ENCODE results near the gene IGFBP2. TPM values are rescaled to one million over a fixed set of nuclear protein-coding genes. Genes with fewer than 3 reads are reported as not detected.

The IGFBP2 gene
- total and polyA plus RNA-seq, 2 donors (not counting 1 experiment from before 2014, with no cell fraction given) = not detected

GRCh38 chr2:216634370-216635148 is 1.3 kb downstream of the IGFBP2 start:
- Mint-ChIP-seq H3K4me1 (peaks cover 28% of the 10 kb centered on the region), H3K27me3 (peaks cover 71% of the 10 kb centered on the region), H3K9me3 (ENCODE audit: insufficient read depth) (no peaks in the 10 kb centered on the region), H3K27ac (no peak overlapping the region), H3K4me3 (peak overlapping the region; percentile 74)
- no peak for DNase-seq
- no peak overlapping the region for H3K27ac ChIP-seq (ENCODE audit: low read length in 2 of 2)
- H3K4me1 ChIP-seq (ENCODE audit: control insufficient read depth in 2 of 2, insufficient read depth in 2 of 2, low read length in 2 of 2) = peaks cover 14 to 17% of the 10 kb centered on the region in 2 donors
- WGBS (ENCODE audit: insufficient coverage) = 7% methylated on average over 12 of the region's 23 CpGs
- H2AFZ ChIP-seq (ENCODE audit: insufficient read depth, low read depth, low read length, poor library complexity, severe bottlenecking) = no peak overlapping the region
- no peak overlapping the region for H3K9ac ChIP-seq (ENCODE audit: low read length)
- no peak overlapping the region for H3K4me3 ChIP-seq (ENCODE audit: control extremely low read depth in 1 of 5, extremely low read depth in 1 of 5, insufficient read depth in 1 of 5, low read depth in 2 of 5, low read length in 4 of 5)
- H4K20me1 ChIP-seq (ENCODE audit: control insufficient read depth, insufficient read depth, low read length, poor library complexity, severe bottlenecking) = no peaks in the 10 kb centered on the region
- peaks cover 0 to 54% (median 26%) of the 10 kb centered on the region in 4 experiments for H3K27me3 ChIP-seq (replicated peaks in 1 of 4; ENCODE audit: control extremely low read depth in 1 of 4, control insufficient read depth in 3 of 4, insufficient read depth in 4 of 4, low read length in 3 of 4)
- H3K9me3 ChIP-seq (ENCODE audit: control extremely low read depth in 1 of 3, control insufficient read depth in 2 of 3, insufficient read depth in 1 of 3, low read length in 2 of 3) = peaks cover 0 to 3% (median 0%) of the 10 kb centered on the region in 3 donors
- ATAC-seq (ENCODE audit: low read depth) = no peak
- intact Hi-C loops (cut with micrococcal nuclease) = no loop called here
- TF ChIP-seq, protein P1, sequence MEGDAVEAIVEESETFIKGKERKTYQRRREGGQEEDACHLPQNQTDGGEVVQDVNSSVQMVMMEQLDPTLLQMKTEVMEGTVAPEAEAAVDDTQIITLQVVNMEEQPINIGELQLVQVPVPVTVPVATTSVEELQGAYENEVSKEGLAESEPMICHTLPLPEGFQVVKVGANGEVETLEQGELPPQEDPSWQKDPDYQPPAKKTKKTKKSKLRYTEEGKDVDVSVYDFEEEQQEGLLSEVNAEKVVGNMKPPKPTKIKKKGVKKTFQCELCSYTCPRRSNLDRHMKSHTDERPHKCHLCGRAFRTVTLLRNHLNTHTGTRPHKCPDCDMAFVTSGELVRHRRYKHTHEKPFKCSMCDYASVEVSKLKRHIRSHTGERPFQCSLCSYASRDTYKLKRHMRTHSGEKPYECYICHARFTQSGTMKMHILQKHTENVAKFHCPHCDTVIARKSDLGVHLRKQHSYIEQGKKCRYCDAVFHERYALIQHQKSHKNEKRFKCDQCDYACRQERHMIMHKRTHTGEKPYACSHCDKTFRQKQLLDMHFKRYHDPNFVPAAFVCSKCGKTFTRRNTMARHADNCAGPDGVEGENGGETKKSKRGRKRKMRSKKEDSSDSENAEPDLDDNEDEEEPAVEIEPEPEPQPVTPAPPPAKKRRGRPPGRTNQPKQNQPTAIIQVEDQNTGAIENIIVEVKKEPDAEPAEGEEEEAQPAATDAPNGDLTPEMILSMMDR (IDR thresholded peaks at IDR 0.05) = no peak
- H3K4me2 ChIP-seq (replicated peaks; ENCODE audit: low read depth, low read length, poor library complexity, severe bottlenecking) = peak overlapping the region; percentile 54
- H3K79me2 ChIP-seq (ENCODE audit: control insufficient read depth, insufficient read depth, low read length) = no peaks in the 10 kb centered on the region
- ChIA-PET POLR2A (no interaction called here), CTCF (interaction anchor here (0.7 kb wide), 1 partner anchor 114 kb away, joined by 3 read pairs; no protein-coding TSS in a partner anchor)
- H3K36me3 ChIP-seq (replicated peaks in 1 of 2; ENCODE audit: control extremely low read depth in 1 of 2, control insufficient read depth in 1 of 2, extremely low read depth in 1 of 2, insufficient read depth in 2 of 2, low read length in 1 of 2) = no peaks in the 10 kb centered on the region

DNA sequence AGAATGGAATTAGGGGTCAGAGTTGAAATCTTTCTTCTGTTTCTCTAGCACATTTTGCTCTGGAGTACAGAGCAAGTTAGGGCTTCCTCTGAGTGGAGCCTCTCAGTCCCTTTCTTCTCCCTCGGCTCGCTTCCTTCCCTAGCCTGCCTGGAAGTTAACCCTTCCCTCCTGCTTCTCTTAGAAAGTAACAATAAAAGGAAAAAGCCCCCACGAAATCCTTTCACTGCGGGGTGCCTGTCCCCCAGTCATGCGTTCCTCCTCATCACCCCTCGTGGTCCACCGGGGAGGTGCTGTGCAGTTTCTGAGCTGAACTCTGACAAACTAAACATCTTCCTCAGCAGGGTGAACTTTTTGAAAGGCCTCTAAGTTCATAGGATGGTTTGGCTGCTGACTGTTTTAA is 2.0 kb downstream of the IGFBP2 start:
- intact Hi-C loops (cut with micrococcal nuclease) = no loop called here
- H3K27ac Mint-ChIP-seq = no peak overlapping the region
- no peaks in the 10 kb centered on the region for H3K9me3 Mint-ChIP-seq (ENCODE audit: insufficient read depth)
- Histone ChIP-seq H3K27me3 (replicated peaks in 1 of 4; ENCODE audit: control extremely low read depth in 1 of 4, control insufficient read depth in 3 of 4, insufficient read depth in 4 of 4, low read length in 3 of 4) (peaks cover 0 to 49% (median 26%) of the 10 kb centered on the region in 4 experiments), H3K36me3 (replicated peaks in 1 of 2; ENCODE audit: control extremely low read depth in 1 of 2, control insufficient read depth in 1 of 2, extremely low read depth in 1 of 2, insufficient read depth in 2 of 2, low read length in 1 of 2) (no peaks in the 10 kb centered on the region), H3K4me2 (replicated peaks; ENCODE audit: low read depth, low read length, poor library complexity, severe bottlenecking) (no peak overlapping the region), H3K4me1 (ENCODE audit: control insufficient read depth in 2 of 2, insufficient read depth in 2 of 2, low read length in 2 of 2) (peaks cover 14 to 17% of the 10 kb centered on the region in 2 donors), H4K20me1 (ENCODE audit: control insufficient read depth, insufficient read depth, low read length, poor library complexity, severe bottlenecking) (no peaks in the 10 kb centered on the region), H2AFZ (ENCODE audit: insufficient read depth, low read depth, low read length, poor library complexity, severe bottlenecking) (no peak overlapping the region), H3K27ac (ENCODE audit: low read length in 2 of 2) (no peak overlapping the region), H3K79me2 (ENCODE audit: control insufficient read depth, insufficient read depth, low read length) (no peaks in the 10 kb centered on the region), H3K9ac (ENCODE audit: low read length) (no peak overlapping the region), H3K9me3 (ENCODE audit: control extremely low read depth in 1 of 3, control insufficient read depth in 2 of 3, insufficient read depth in 1 of 3, low read length in 2 of 3) (peaks cover 0 to 3% (median 0%) of the 10 kb centered on the region in 3 donors), H3K4me3 (ENCODE audit: control extremely low read depth in 1 of 5, extremely low read depth in 1 of 5, insufficient read depth in 1 of 5, low read depth in 2 of 5, low read length in 4 of 5) (no peak overlapping the region)
- 0% methylated on average over 4 of the region's 7 CpGs for WGBS (ENCODE audit: insufficient coverage)
- ChIA-PET CTCF (interaction anchor here (0.7 kb wide), 1 partner anchor 115 kb away, joined by 3 read pairs; no protein-coding TSS in a partner anchor), POLR2A (no interaction called here)
- DNase-seq (no peak), ATAC-seq (ENCODE audit: low read depth) (no peak)
- peaks cover 28% of the 10 kb centered on the region for H3K4me1 Mint-ChIP-seq
- TF ChIP-seq, protein P1 (IDR thresholded peaks at IDR 0.05) = no peak
- no peak for TF ChIP-seq EZH2 (IDR thresholded peaks at IDR 0.05; ENCODE audit: borderline replicate concordance, insufficient read depth, low read depth, low read length, poor library complexity, severe bottlenecking)
- H3K27me3 Mint-ChIP-seq = peaks cover 73% of the 10 kb centered on the region
- H3K4me3 Mint-ChIP-seq = no peak overlapping the region
